Mesothelial cell of epicardium (in vitro differentiated cells): ENCODE measurements around the gene BIVM. TPM values are rescaled to one million over a fixed set of nuclear protein-coding genes. Genes with fewer than 3 reads are reported as not detected.

Experiments used
- DNase-seq, 2 experiments: peaks; one replicate each; pipeline ENCODE4 v3.0.0; 2021; ENCODE audit warnings: low spot score in 2 of 2; ENCODE audit not compliant: unreplicated experiment in 2 of 2
- H3K27ac Mint-ChIP-seq: 2 replicates; pipeline ENCODE4 v1.8.0; 2021; ENCODE audit warnings: mixed read lengths
- H3K27me3 Mint-ChIP-seq: 2 replicates; pipeline ENCODE4 v1.8.0; 2021; ENCODE audit warnings: low read depth, mixed read lengths
- H3K36me3 Mint-ChIP-seq: 2 replicates; pipeline ENCODE4 v1.8.0; 2021; ENCODE audit warnings: mixed read lengths
- H3K4me1 Mint-ChIP-seq: 2 replicates; pipeline ENCODE4 v1.8.0; 2021; ENCODE audit warnings: mixed read lengths
- H3K4me3 Mint-ChIP-seq: 2 replicates; pipeline ENCODE4 v1.8.0; 2021; ENCODE audit warnings: mild to moderate bottlenecking, moderate library complexity, mixed read lengths
- H3K9me3 Mint-ChIP-seq: 2 replicates; pipeline ENCODE4 v1.8.0; 2021; ENCODE audit warnings: mixed read lengths
- CTCF ChIP-seq: fragments of 200-600 bp; sonication (generic); IDR thresholded peaks from one replicate; pipeline ENCODE4 v1.5.0; 2021; ENCODE audit warnings: antibody characterized with exemption; ENCODE audit not compliant: unreplicated experiment
- total RNA-seq: library from RNA; stranded (reverse); gene quantifications from 3 replicates; pipeline ENCODE4 v1.2.1, GENCODE V29; 2021

Gene BIVM
- total RNA-seq, 1 donor from 2014 or later = 36.7 TPM

- Mint-ChIP-seq H3K27ac (no peak overlapping the region), H3K27me3 (no peaks in the 10 kb centered on the region), H3K4me1 (peaks cover 14% of the 10 kb centered on the region), H3K36me3 (no peaks in the 10 kb centered on the region), H3K9me3 (no peaks in the 10 kb centered on the region), H3K4me3 (peak overlapping the region; percentile 88)
- TF ChIP-seq CTCF = no peak
- DNase-seq = no peak
Measured at GRCh38 chr13:102772042-102772425, 26.9 kb upstream of the BIVM start.

GRCh38 chr13:102773441-102774213, 25.3 kb upstream of the BIVM start, which contains the start of gene TEX30:
Gene TEX30 (minus strand): TSS chr13:102773786. CDS start chr13:102770026, 3,760 bp downstream.
- H3K36me3 Mint-ChIP-seq = no peaks in the 10 kb centered on the region
- peak within 1 kb of the TSS; percentile 71 for H3K27ac Mint-ChIP-seq
- TF ChIP-seq CTCF = no peak
- peaks cover 14% of the 10 kb centered on the region for H3K4me1 Mint-ChIP-seq
- H3K27me3 Mint-ChIP-seq = no peaks in the 10 kb centered on the region
- H3K9me3 Mint-ChIP-seq = no peaks in the 10 kb centered on the region
- peak; percentile 78 to 89 for DNase-seq
- H3K4me3 Mint-ChIP-seq = peak within 1 kb of the TSS; percentile 88

- Mint-ChIP-seq H3K4me3 (peak overlapping the region; percentile 88), H3K27me3 (no peaks in the 10 kb centered on the region), H3K9me3 (no peaks in the 10 kb centered on the region), H3K36me3 (no peaks in the 10 kb centered on the region), H3K27ac (peak overlapping the region; percentile 32), H3K4me1 (peaks cover 14% of the 10 kb centered on the region)
- no peak for TF ChIP-seq CTCF
- DNase-seq = no peak
Measured at GRCh38 chr13:102774214-102774568, 24.7 kb upstream of the BIVM start.

GRCh38 chr13:102774591-102775520, 24.1 kb upstream of the BIVM start:
- H3K27me3 Mint-ChIP-seq = no peaks in the 10 kb centered on the region
- peaks cover 14% of the 10 kb centered on the region for H3K4me1 Mint-ChIP-seq
- no peak for TF ChIP-seq CTCF
- H3K4me3 Mint-ChIP-seq = peak overlapping the region; percentile 88
- H3K27ac Mint-ChIP-seq = peak overlapping the region; percentile 32
- H3K9me3 Mint-ChIP-seq = no peaks in the 10 kb centered on the region
- no peak for DNase-seq
- no peaks in the 10 kb centered on the region for H3K36me3 Mint-ChIP-seq

GRCh38 chr13:102776271-102776670, 22.6 kb upstream of the BIVM start:
- Mint-ChIP-seq H3K4me3 (no peak overlapping the region), H3K27me3 (no peaks in the 10 kb centered on the region), H3K36me3 (peaks cover 4% of the 10 kb centered on the region), H3K9me3 (peaks cover 4% of the 10 kb centered on the region), H3K4me1 (peaks cover 14% of the 10 kb centered on the region), H3K27ac (no peak overlapping the region)
- DNase-seq = no peak
- no peak for TF ChIP-seq CTCF
